K562 (cell line): Measurements from ENCODE around the gene MKNK1. TPM values are rescaled to one million over a fixed set of nuclear protein-coding genes. Genes with fewer than 3 reads are reported as not detected.

ENCODE experiments used
- CEBPZ ChIP-seq: fragments of 150-350 bp; IDR thresholded peaks from 2 replicates; pipeline ENCODE4 v1.6.1; 2014; ENCODE audit warnings: low read depth, mild to moderate bottlenecking, low read length, borderline replicate concordance
- E2F6 ChIP-seq, 2 experiments: IDR thresholded peaks; 2 replicates each; pipeline ENCODE4 v1.6.1; 2011; ENCODE audit warnings: borderline replicate concordance in 1 of 2, control low read depth in 1 of 2, low read depth in 1 of 2, low read length in 1 of 2, mild to moderate bottlenecking in 1 of 2, mixed read lengths in 1 of 2, moderate library complexity in 1 of 2; ENCODE audit not compliant: insufficient read depth in 1 of 2, insufficient read length in 1 of 2, poor library complexity in 1 of 2, severe bottlenecking in 1 of 2; ENCODE audit errors: extremely low read depth in 1 of 2
- ELF4 ChIP-seq: fragments of 450-650 bp; formaldehyde crosslinking; IDR thresholded peaks from 2 replicates; pipeline ENCODE4 v1.4.0; 2022; ENCODE audit warnings: missing genetic modification characterization
- FOXP1 ChIP-seq: sonication (generic); formaldehyde crosslinking; IDR thresholded peaks from 2 replicates; pipeline ENCODE4 v1.8.0; 2022; ENCODE audit warnings: mild to moderate bottlenecking, missing genetic modification reagents
- HBP1 ChIP-seq: fragments of 450-650 bp; formaldehyde crosslinking; IDR thresholded peaks from 2 replicates; pipeline ENCODE4 v1.4.0; 2022; ENCODE audit warnings: missing genetic modification characterization
- MEF2D ChIP-seq: conservative IDR thresholded peaks from 2 replicates; pipeline ENCODE4 v1.6.1; 2016; ENCODE audit warnings: low read depth, missing genetic modification characterization, missing compliant biosample characterization
- PHB2 ChIP-seq: fragments of 450-650 bp; IDR thresholded peaks from 2 replicates; pipeline ENCODE4 v1.6.1; 2017; ENCODE audit warnings: low read depth
- RB1 ChIP-seq: fragments of 450-650 bp; IDR thresholded peaks from 2 replicates; pipeline ENCODE4 v1.6.1; 2017; ENCODE audit warnings: low read depth, mild to moderate bottlenecking
- RBM34 ChIP-seq: fragments of 200-400 bp; formaldehyde crosslinking; IDR thresholded peaks from 2 replicates; pipeline ENCODE4 v1.6.1; 2018; ENCODE audit warnings: low read length, borderline replicate concordance; ENCODE audit not compliant: insufficient read depth
- RFX1 ChIP-seq: fragments of 450-650 bp; IDR thresholded peaks from 2 replicates; pipeline ENCODE4 v1.6.1; 2016; ENCODE audit warnings: mild to moderate bottlenecking, moderate library complexity
- TCF7L2 ChIP-seq: fragments of 150-350 bp; IDR thresholded peaks from 2 replicates; pipeline ENCODE4 v1.6.1; 2016; ENCODE audit warnings: low read depth, mild to moderate bottlenecking, low read length, moderate library complexity
- TFAM ChIP-seq: fragments of 250-450 bp; sonication (Bioruptor Pico); conservative IDR thresholded peaks from 2 replicates; pipeline ENCODE4 v1.5.0; 2021; ENCODE audit warnings: mild to moderate bottlenecking, moderate library complexity
- YY1 ChIP-seq, 3 experiments: IDR thresholded peaks; 2 replicates each; pipeline ENCODE4 v1.6.1; 2011; ENCODE audit warnings: low read length in 2 of 3, mild to moderate bottlenecking in 2 of 3, moderate library complexity in 2 of 3, borderline replicate concordance in 1 of 3, control low read depth in 1 of 3, low read depth in 1 of 3; ENCODE audit not compliant: insufficient read depth in 3 of 3, insufficient replicate concordance in 2 of 3, control insufficient read depth in 1 of 3, insufficient read length in 1 of 3; ENCODE audit errors: extremely low read depth in 1 of 3
- ZBTB43 ChIP-seq: sonication (generic); formaldehyde crosslinking; IDR thresholded peaks from 2 replicates; pipeline ENCODE4 v1.8.0; 2023; ENCODE audit warnings: mild to moderate bottlenecking, missing genetic modification reagents
- ZC3H4 ChIP-seq: sonication (generic); formaldehyde crosslinking; IDR thresholded peaks from 2 replicates; pipeline ENCODE4 v1.9.0; 2021; ENCODE audit warnings: missing genetic modification reagents, borderline replicate concordance
- ZNF140 ChIP-seq: fragments of 250-450 bp; sonication (Bioruptor Pico); IDR thresholded peaks from 2 replicates; pipeline ENCODE4 v1.8.0; 2021; ENCODE audit warnings: moderate library complexity, mild to moderate bottlenecking, inconsistent platforms
- ZNF143 ChIP-seq: sonication (generic); formaldehyde crosslinking; IDR thresholded peaks from 2 replicates; pipeline ENCODE4 v1.9.0; 2022; ENCODE audit warnings: mild to moderate bottlenecking, missing genetic modification reagents
- ZNF174 ChIP-seq: fragments of 250-450 bp; sonication (Bioruptor Pico); IDR thresholded peaks from 2 replicates; pipeline ENCODE4 v1.4.0; 2020; ENCODE audit warnings: mild to moderate bottlenecking
- ZNF778 ChIP-seq: fragments of 450-650 bp; formaldehyde crosslinking; IDR thresholded peaks from 2 replicates; pipeline ENCODE4 v1.4.0; 2020; ENCODE audit warnings: mild to moderate bottlenecking, moderate library complexity
- ZZZ3 ChIP-seq: fragments of 450-650 bp; IDR thresholded peaks from 2 replicates; pipeline ENCODE4 v1.6.1; 2016; ENCODE audit warnings: antibody characterized with exemption, mild to moderate bottlenecking, moderate library complexity
- polyA plus RNA-seq, 8 experiments: library from polyadenylated mRNA; depleted of rRNA in 4 of 8; stranded (reverse) in 5 of 8; unstranded in 3 of 8; fragments of >200 nt; fragmentation: Nextera tagmentation in 2 of 8; fragmentation: Illumina TruSeq in 1 of 8; extraction: Ambion mirVana in 2 of 8; extraction: Trizol in 1 of 8; gene quantifications; 2 replicates each; pipeline versions ENCODE4 v1.2.1 to v1.2.3, GENCODE V29; 2011 to 2014; ENCODE audit warnings: inconsistent platforms in 1 of 8, missing spikeins in 1 of 8
- total RNA-seq, 7 experiments: library from RNA; depleted of rRNA in 6 of 7; stranded (reverse); fragments of >200 nt in 6 of 7; fragmentation: Illumina TruSeq in 2 of 7; extraction: Trizol in 2 of 7; gene quantifications; 2 replicates each; pipeline versions ENCODE4 v1.2.1 to v1.2.3, GENCODE V29; 2011 to 2021; ENCODE audit warnings: low replicate concordance in 1 of 7

The MKNK1 gene
- total and polyA plus RNA-seq, 9 of the 15 experiments (the other 6 are each of a cell fraction or from before 2014, with no cell fraction given): 27.7 to 51.3 (median 43.7) TPM

GRCh38 chr1:46544561-46545240, 59.4 kb downstream of the MKNK1 start (continued):
- 0 out of 2 replicates have a peak, but pooled peaks have one; percentile 13 for TF ChIP-seq CEBPZ
- no peak for TF ChIP-seq ZC3H4 (CRISPR knock-in tag)
- TF ChIP-seq ZZZ3: no peak
- TF ChIP-seq TFAM: no peak
- TF ChIP-seq ELF4: peak; percentile 97
- no peak for TF ChIP-seq ZBTB43 (CRISPR knock-in tag)
- TF ChIP-seq ZNF778 (CRISPR knock-in tag): no peak
- TF ChIP-seq ZNF143 (CRISPR knock-in tag): no peak
- no peak for TF ChIP-seq RFX1
- peak; percentile 49; the same call in 1 of the 2 replicates for TF ChIP-seq HBP1 (CRISPR knock-in tag)
- no peak for TF ChIP-seq RBM34
- TF ChIP-seq ZNF140 (CRISPR knock-in tag): no peak
- TF ChIP-seq E2F6 (IDR thresholded peaks at IDR 0.05; ENCODE audit: borderline replicate concordance in 1 of 2, extremely low read depth in 1 of 2, insufficient read depth in 1 of 2, insufficient read length in 1 of 2, low read depth in 1 of 2, low read length in 1 of 2, poor library complexity in 1 of 2, severe bottlenecking in 1 of 2): peak; percentile 35 to 36
- no peak for TF ChIP-seq YY1 (IDR thresholded peaks at IDR 0.05; ENCODE audit: borderline replicate concordance in 1 of 3, control insufficient read depth in 1 of 3, extremely low read depth in 1 of 3, insufficient read depth in 3 of 3, insufficient read length in 1 of 3, insufficient replicate concordance in 2 of 3, low read depth in 1 of 3, low read length in 2 of 3)
- TF ChIP-seq PHB2: peak; percentile 93
- TF ChIP-seq TCF7L2: no peak
- peak; percentile 57 for TF ChIP-seq MEF2D (tag)
- TF ChIP-seq ZNF174 (CRISPR knock-in tag): no peak
- TF ChIP-seq RB1: peak; percentile 25; the same call in 1 of the 2 replicates
- no peak for TF ChIP-seq FOXP1 (CRISPR knock-in tag)
